Liver (tissue), 9 donors: Measurements from ENCODE around the gene SLC38A10. TPM values are rescaled to one million over a fixed set of nuclear protein-coding genes. Genes with fewer than 3 reads are reported as not detected.

Experiments
- DNase-seq: peaks from one replicate; pipeline ENCODE4 v3.0.0-alpha.2; 2017; ENCODE audit warnings: low spot score
- H3K27ac ChIP-seq, 2 donors: one replicate each; pipeline ENCODE4 v1.7.0; 2013; ENCODE audit warnings: inconsistent platforms in 2 of 2, low read length in 2 of 2, control low read depth in 1 of 2, low read depth in 1 of 2, mild to moderate bottlenecking in 1 of 2
- H3K27me3 ChIP-seq, 4 donors: one replicate each; pipeline versions ENCODE4 v1.6.1 to v1.7.0; 2013; ENCODE audit warnings: low read length in 3 of 4, inconsistent platforms in 1 of 4, mild to moderate bottlenecking in 1 of 4, moderate library complexity in 1 of 4; ENCODE audit not compliant: control insufficient read depth in 4 of 4, insufficient read depth in 4 of 4
- H3K36me3 ChIP-seq, 4 donors: one replicate each; pipeline versions ENCODE4 v1.6.1 to v1.7.0; 2013; ENCODE audit warnings: low read length in 3 of 4, mild to moderate bottlenecking in 3 of 4, low read depth in 1 of 4, moderate library complexity in 1 of 4; ENCODE audit not compliant: control insufficient read depth in 4 of 4, insufficient read depth in 3 of 4
- H3K4me1 ChIP-seq, 4 donors: one replicate each; pipeline versions ENCODE4 v1.6.1 to v1.7.0; 2013; ENCODE audit warnings: low read length in 3 of 4, mild to moderate bottlenecking in 3 of 4, moderate library complexity in 1 of 4; ENCODE audit not compliant: control insufficient read depth in 4 of 4, insufficient read depth in 4 of 4
- H3K4me3 ChIP-seq, 3 donors: one replicate each; pipeline versions ENCODE4 v1.6.1 to v1.7.0; 2013; ENCODE audit warnings: low read length in 3 of 3, control low read depth in 1 of 3, low read depth in 1 of 3, mild to moderate bottlenecking in 1 of 3
- H3K9ac ChIP-seq, 2 donors: one replicate each; pipeline ENCODE4 v1.7.0; 2013; ENCODE audit warnings: low read length in 2 of 2, mild to moderate bottlenecking in 2 of 2, moderate library complexity in 2 of 2, control low read depth in 1 of 2, low read depth in 1 of 2
- H3K9me3 ChIP-seq, 4 donors: one replicate each; pipeline versions ENCODE4 v1.6.1 to v1.7.0; 2013; ENCODE audit warnings: low read length in 3 of 4; ENCODE audit not compliant: control insufficient read depth in 4 of 4
- EGR1 ChIP-seq, 2 donors: IDR thresholded peaks; 2 replicates each; pipeline ENCODE4 v1.6.1; 2016 to 2018; ENCODE audit warnings: antibody characterized with exemption in 2 of 2, low read depth in 2 of 2
- FOXA1 ChIP-seq: IDR thresholded peaks from 2 replicates; pipeline ENCODE4 v1.6.1; 2016; ENCODE audit warnings: antibody characterized with exemption
- FOXA2 ChIP-seq: IDR thresholded peaks from 2 replicates; pipeline ENCODE4 v1.6.1; 2016; ENCODE audit warnings: antibody characterized with exemption
- GABPA ChIP-seq, 2 donors: IDR thresholded peaks in 1 of 2; conservative IDR thresholded peaks in 1 of 2; 2 replicates each; pipeline ENCODE4 v1.6.1; 2016; ENCODE audit warnings: antibody characterized with exemption in 2 of 2, mild to moderate bottlenecking in 1 of 2, moderate library complexity in 1 of 2
- HNF4A ChIP-seq, 2 donors: conservative IDR thresholded peaks; 2 replicates each; pipeline ENCODE4 v1.6.1; 2016; ENCODE audit warnings: antibody characterized with exemption in 2 of 2, mild to moderate bottlenecking in 2 of 2
- HNF4G ChIP-seq: IDR thresholded peaks from 2 replicates; pipeline ENCODE4 v1.6.1; 2016; ENCODE audit warnings: antibody characterized with exemption
- JUND ChIP-seq, 2 donors: IDR thresholded peaks; 2 replicates each; pipeline ENCODE4 v1.6.1; 2016; ENCODE audit warnings: antibody characterized with exemption in 2 of 2
- NR2F2 ChIP-seq: IDR thresholded peaks from 2 replicates; pipeline ENCODE4 v1.6.1; 2016; ENCODE audit warnings: antibody characterized with exemption
- RAD21 ChIP-seq, 2 donors: IDR thresholded peaks; 2 replicates each; pipeline ENCODE4 v1.6.1; 2016; ENCODE audit warnings: antibody characterized with exemption in 2 of 2, mild to moderate bottlenecking in 2 of 2
- SP1 ChIP-seq: IDR thresholded peaks from 2 replicates; pipeline ENCODE4 v1.6.1; 2018; ENCODE audit warnings: antibody characterized with exemption, mild to moderate bottlenecking
- TAF1 ChIP-seq: conservative IDR thresholded peaks from 2 replicates; pipeline ENCODE4 v1.6.1; 2016; ENCODE audit warnings: antibody characterized with exemption, mild to moderate bottlenecking
- YY1 ChIP-seq: IDR thresholded peaks from 2 replicates; pipeline ENCODE4 v1.6.1; 2016; ENCODE audit warnings: antibody characterized with exemption, mild to moderate bottlenecking
- WGBS: extraction: QIAGEN DNeasy Blood & Tissue Kit; methylation state at CpG from one replicate; pipeline ENCODE4 v1.1.7; 2013; 5-methylcytosine and 5-hydroxymethylcytosine counted together
- polyA plus RNA-seq, 2 donors: library from polyadenylated mRNA; stranded (reverse) in 1 of 2; unstranded in 1 of 2; fragments of 200-250 nt in 1 of 2; fragments of >200 nt in 1 of 2; fragmentation: Nextera tagmentation in 1 of 2; extraction: Ambion mirVana in 1 of 2; gene quantifications; one replicate each; pipeline versions ENCODE4 v1.2.1 to v1.2.3, GENCODE V29; 2013 to 2015
- total RNA-seq, 2 donors: library from RNA; depleted of rRNA; stranded (reverse); fragments of >200 nt; gene quantifications; one replicate each; pipeline ENCODE4 v1.2.3, GENCODE V29; 2014
- TF ChIP-seq, protein P1 (sequence below): IDR thresholded peaks from 2 replicates; pipeline ENCODE4 v1.6.1; 2016; ENCODE audit warnings: antibody characterized with exemption, mild to moderate bottlenecking
- TF ChIP-seq, protein P2 (sequence below): fragments of 150-350 bp; IDR thresholded peaks from 2 replicates; pipeline ENCODE4 v1.5.1; 2017; ENCODE audit warnings: improper control_type of control experiment, low read depth, low read length; ENCODE audit not compliant: missing input control
- donor health status: healthy.
- donor health status: healthy.
- donor health status: healthy.
- donor health status: healthy.
- donor health status: healthy.

SLC38A10 gene
- total and polyA plus RNA-seq, 4 donors, result 29.3 to 117 (median 54.7) TPM

DNA sequence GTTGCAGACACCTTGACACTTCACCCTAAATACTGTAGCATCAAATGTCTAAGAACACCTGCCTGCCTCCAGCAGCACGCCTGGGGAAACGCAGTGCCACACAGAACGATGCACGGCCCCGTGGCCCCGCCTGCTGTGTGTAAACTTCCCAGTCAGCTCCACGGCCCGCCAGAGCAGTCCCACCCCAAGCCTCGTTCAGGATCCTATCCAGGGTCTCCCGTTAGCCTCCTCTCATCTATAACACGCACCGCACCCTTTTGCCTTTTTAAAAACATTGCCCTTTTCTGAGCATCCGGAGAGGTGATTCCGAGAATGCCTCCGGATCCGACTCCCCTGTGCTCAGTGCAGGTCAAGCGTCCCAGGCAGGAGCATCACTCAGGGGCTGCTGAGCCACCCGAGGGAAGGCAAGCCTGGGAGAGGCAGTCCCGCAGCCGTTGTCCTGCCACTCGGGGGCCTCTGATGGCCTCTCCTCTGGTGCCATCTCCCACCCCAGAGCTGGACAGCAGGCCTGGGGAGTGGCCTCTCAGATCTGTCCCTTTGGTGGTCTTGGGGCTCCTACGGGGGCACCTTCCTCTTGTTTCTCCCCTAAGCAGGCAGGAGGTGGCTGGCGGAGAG is 37.9 kb upstream of the SLC38A10 start (continued):
- TF ChIP-seq, protein P1, sequence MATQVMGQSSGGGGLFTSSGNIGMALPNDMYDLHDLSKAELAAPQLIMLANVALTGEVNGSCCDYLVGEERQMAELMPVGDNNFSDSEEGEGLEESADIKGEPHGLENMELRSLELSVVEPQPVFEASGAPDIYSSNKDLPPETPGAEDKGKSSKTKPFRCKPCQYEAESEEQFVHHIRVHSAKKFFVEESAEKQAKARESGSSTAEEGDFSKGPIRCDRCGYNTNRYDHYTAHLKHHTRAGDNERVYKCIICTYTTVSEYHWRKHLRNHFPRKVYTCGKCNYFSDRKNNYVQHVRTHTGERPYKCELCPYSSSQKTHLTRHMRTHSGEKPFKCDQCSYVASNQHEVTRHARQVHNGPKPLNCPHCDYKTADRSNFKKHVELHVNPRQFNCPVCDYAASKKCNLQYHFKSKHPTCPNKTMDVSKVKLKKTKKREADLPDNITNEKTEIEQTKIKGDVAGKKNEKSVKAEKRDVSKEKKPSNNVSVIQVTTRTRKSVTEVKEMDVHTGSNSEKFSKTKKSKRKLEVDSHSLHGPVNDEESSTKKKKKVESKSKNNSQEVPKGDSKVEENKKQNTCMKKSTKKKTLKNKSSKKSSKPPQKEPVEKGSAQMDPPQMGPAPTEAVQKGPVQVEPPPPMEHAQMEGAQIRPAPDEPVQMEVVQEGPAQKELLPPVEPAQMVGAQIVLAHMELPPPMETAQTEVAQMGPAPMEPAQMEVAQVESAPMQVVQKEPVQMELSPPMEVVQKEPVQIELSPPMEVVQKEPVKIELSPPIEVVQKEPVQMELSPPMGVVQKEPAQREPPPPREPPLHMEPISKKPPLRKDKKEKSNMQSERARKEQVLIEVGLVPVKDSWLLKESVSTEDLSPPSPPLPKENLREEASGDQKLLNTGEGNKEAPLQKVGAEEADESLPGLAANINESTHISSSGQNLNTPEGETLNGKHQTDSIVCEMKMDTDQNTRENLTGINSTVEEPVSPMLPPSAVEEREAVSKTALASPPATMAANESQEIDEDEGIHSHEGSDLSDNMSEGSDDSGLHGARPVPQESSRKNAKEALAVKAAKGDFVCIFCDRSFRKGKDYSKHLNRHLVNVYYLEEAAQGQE, result no peak
- no peak for TF ChIP-seq FOXA2
- TF ChIP-seq RAD21 (IDR thresholded peaks at IDR 0.05), result no peak
- no peak for TF ChIP-seq EGR1 (IDR thresholded peaks at IDR 0.05; ENCODE audit: low read depth in 2 of 2)
- TF ChIP-seq YY1, result no peak
- TF ChIP-seq NR2F2, result no peak
- TF ChIP-seq FOXA1, result no peak
- TF ChIP-seq, protein P2, sequence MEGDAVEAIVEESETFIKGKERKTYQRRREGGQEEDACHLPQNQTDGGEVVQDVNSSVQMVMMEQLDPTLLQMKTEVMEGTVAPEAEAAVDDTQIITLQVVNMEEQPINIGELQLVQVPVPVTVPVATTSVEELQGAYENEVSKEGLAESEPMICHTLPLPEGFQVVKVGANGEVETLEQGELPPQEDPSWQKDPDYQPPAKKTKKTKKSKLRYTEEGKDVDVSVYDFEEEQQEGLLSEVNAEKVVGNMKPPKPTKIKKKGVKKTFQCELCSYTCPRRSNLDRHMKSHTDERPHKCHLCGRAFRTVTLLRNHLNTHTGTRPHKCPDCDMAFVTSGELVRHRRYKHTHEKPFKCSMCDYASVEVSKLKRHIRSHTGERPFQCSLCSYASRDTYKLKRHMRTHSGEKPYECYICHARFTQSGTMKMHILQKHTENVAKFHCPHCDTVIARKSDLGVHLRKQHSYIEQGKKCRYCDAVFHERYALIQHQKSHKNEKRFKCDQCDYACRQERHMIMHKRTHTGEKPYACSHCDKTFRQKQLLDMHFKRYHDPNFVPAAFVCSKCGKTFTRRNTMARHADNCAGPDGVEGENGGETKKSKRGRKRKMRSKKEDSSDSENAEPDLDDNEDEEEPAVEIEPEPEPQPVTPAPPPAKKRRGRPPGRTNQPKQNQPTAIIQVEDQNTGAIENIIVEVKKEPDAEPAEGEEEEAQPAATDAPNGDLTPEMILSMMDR, result no peak
- no peak for TF ChIP-seq JUND (IDR thresholded peaks at IDR 0.05)

DNA sequence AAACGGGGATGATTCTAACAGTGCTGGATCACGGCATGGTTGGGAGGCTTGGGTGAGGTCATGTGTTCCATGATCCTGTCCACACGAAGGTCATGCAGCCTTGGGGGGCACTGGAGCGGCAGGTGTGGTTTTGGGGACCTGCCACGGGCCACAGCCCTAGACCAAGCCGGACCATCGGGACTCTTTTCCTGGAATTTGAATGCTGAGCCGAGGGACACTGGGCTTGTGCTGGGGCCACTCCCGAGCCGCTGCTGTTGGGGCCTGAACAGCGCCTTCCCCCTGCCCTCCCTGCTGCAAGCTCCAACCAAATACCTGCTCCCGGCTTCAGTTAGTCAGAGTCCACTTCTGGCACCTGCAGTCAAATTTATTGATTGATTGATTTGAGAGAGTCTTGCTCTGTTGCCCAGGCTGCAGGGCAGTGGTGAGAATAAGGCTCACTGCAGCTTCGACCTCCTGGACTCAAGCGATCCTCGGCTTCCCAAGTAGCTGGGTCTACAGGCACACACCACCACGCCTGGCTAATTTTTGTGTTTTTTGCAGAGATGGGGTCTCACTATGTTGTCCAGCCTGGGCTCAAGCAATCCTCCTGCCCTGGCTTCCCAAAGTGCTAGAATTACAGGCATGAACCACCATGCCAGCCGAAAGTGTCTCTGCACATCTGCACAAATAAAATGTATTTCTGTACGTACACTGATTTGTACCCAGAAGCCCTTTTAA is 37.2 kb upstream of the SLC38A10 start:
- Histone ChIP-seq H3K36me3 (no peaks in the 10 kb centered on the region), H3K4me1 (peaks cover 25 to 57% (median 39%) of the 10 kb centered on the region in 4 donors), H3K27me3 (no peaks in the 10 kb centered on the region), H3K9ac (no peak overlapping the region), H3K9me3 (no peaks in the 10 kb centered on the region), H3K4me3 (no peak overlapping the region), H3K27ac (no peak overlapping the region)
- DNase-seq, result no peak
- 72% methylated on average over 18 of the region's 18 CpGs for WGBS
- TF ChIP-seq, protein P2, result no peak
- TF ChIP-seq HNF4A (conservative IDR thresholded peaks at IDR 0.05), result peak in 1 of 2 donors; percentile 30
- no peak for TF ChIP-seq HNF4G
- TF ChIP-seq GABPA (IDR thresholded peaks at IDR 0.05 in 1 of 2, conservative IDR thresholded peaks at IDR 0.05 in 1 of 2), result no peak
- peak; percentile 10 for TF ChIP-seq SP1
- no peak for TF ChIP-seq TAF1
